Natural killer cell (primary cell): ENCODE results near the gene PSMG1. TPM values are rescaled to one million over a fixed set of nuclear protein-coding genes. Genes with fewer than 3 reads are reported as not detected.

ENCODE experiments used
- ATAC-seq, 3 donors: fragments of 150-1000 bp in 2 of 3; fragments of 200-7000 bp in 1 of 3; cut with Tn5 transposase; 1 replicate in 1 of 3; 2 replicates in 2 of 3; pipeline ENCODE4 v1.10.0; 2021; ENCODE audit warnings: mild to moderate bottlenecking in 2 of 3, moderate library complexity in 2 of 3
- DNase-seq, 2 donors: peaks; one replicate each; pipeline versions ENCODE4 v3.0.0 to v3.0.0-alpha.2; 2013 to 2021; ENCODE audit warnings: mixed read lengths in 1 of 2
- H3K27ac ChIP-seq: one replicate; pipeline ENCODE4 v1.5.1; 2013; ENCODE audit warnings: mild to moderate bottlenecking, low read length
- H3K27me3 ChIP-seq: one replicate; pipeline ENCODE4 v1.6.1; 2013; ENCODE audit warnings: low read length; ENCODE audit not compliant: control insufficient read depth, insufficient read depth
- H3K36me3 ChIP-seq: one replicate; pipeline ENCODE4 v1.6.1; 2013; ENCODE audit warnings: low read length; ENCODE audit not compliant: control insufficient read depth, insufficient read depth
- H3K4me1 ChIP-seq: one replicate; pipeline ENCODE4 v1.6.1; 2013; ENCODE audit warnings: low read length; ENCODE audit not compliant: control insufficient read depth, insufficient read depth
- H3K4me3 ChIP-seq: one replicate; pipeline ENCODE4 v1.5.1; 2013; ENCODE audit warnings: low read length
- H3K9me3 ChIP-seq: one replicate; pipeline ENCODE4 v1.6.1; 2013; ENCODE audit warnings: low read length; ENCODE audit not compliant: control insufficient read depth, insufficient read depth
- H3K27ac Mint-ChIP-seq, 2 donors: one replicate each; pipeline ENCODE4 v1.8.0; 2022; ENCODE audit warnings: mild to moderate bottlenecking in 2 of 2, mixed read lengths in 2 of 2, moderate library complexity in 1 of 2
- H3K27me3 Mint-ChIP-seq, 2 donors: one replicate each; pipeline ENCODE4 v1.8.0; 2022; ENCODE audit warnings: low read depth in 2 of 2, mixed read lengths in 2 of 2
- H3K36me3 Mint-ChIP-seq: one replicate; pipeline ENCODE4 v1.8.0; 2022; ENCODE audit warnings: mixed read lengths
- H3K4me1 Mint-ChIP-seq, 2 donors: one replicate each; pipeline ENCODE4 v1.8.0; 2022; ENCODE audit warnings: mixed read lengths in 2 of 2
- H3K4me3 Mint-ChIP-seq: one replicate; pipeline ENCODE4 v1.8.0; 2022; ENCODE audit warnings: mild to moderate bottlenecking, moderate library complexity, mixed read lengths
- H3K9me3 Mint-ChIP-seq, 2 donors: one replicate each; pipeline ENCODE4 v1.8.0; 2022; ENCODE audit warnings: mixed read lengths in 2 of 2
- WGBS: methylation state at CpG from one replicate; pipeline ENCODE4 v1.1.7; 2013; ENCODE audit warnings: missing lambda C conversion rate; ENCODE audit not compliant: insufficient coverage; 5-methylcytosine and 5-hydroxymethylcytosine counted together
- intact Hi-C: fragments of 100-400 bp; cut with micrococcal nuclease; formaldehyde crosslinking; loops from one replicate; pipeline ENCODE4 v1.14.2; 2022
- total RNA-seq, 4 donors: library from RNA; stranded (reverse); fragments of 120-200 nt in 1 of 4; gene quantifications; one replicate each; pipeline versions ENCODE4 v1.2.3 to v1.2.4, GENCODE V29; 2013 to 2022
- TF ChIP-seq, protein P1 (sequence below): fragments of 200-600 bp; IDR thresholded peaks from one replicate; pipeline ENCODE4 v1.8.0; 2022; ENCODE audit warnings: antibody characterized with exemption

The PSMG1 gene
- total RNA-seq, 3 donors from 2014 or later (not counting 1 experiment from before 2014, with no cell fraction given) = 11.3 to 12.1 (median 12.0) TPM

DNA sequence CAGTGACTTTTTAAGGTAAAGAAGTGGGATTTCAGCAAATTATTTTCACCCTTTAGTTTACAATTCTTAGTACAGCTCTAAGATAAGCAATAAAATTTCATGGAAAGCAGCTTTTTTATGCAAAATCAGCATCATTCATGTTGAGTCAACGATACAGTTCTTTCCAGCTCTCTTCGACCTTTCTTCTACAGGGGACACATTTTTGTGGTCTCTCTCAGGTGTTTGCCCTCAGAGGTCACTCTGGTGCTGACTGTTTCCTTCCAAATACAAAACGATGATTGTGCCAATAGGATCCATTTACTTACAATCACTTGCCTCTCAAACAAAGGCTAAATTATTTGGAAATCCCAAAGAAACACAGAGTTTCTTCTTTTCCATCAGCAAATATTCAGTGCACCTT lies 51.0 kb downstream of the PSMG1 start:
- Mint-ChIP-seq H3K27me3 (peaks cover 12 to 19% of the 10 kb centered on the region in 2 donors), H3K36me3 (no peaks in the 10 kb centered on the region), H3K27ac (no peak overlapping the region), H3K9me3 (no peaks in the 10 kb centered on the region), H3K4me3 (no peak overlapping the region), H3K4me1 (no peaks in the 10 kb centered on the region)
- DNase-seq = no peak
- Histone ChIP-seq H3K27me3 (no peaks in the 10 kb centered on the region), H3K4me1 (no peaks in the 10 kb centered on the region), H3K9me3 (peaks cover 3% of the 10 kb centered on the region), H3K36me3 (no peaks in the 10 kb centered on the region), H3K27ac (no peak overlapping the region), H3K4me3 (no peak overlapping the region)
- intact Hi-C loops = no loop called here
- 77% methylated on average over 3 of the region's 3 CpGs for WGBS
- TF ChIP-seq, protein P1, sequence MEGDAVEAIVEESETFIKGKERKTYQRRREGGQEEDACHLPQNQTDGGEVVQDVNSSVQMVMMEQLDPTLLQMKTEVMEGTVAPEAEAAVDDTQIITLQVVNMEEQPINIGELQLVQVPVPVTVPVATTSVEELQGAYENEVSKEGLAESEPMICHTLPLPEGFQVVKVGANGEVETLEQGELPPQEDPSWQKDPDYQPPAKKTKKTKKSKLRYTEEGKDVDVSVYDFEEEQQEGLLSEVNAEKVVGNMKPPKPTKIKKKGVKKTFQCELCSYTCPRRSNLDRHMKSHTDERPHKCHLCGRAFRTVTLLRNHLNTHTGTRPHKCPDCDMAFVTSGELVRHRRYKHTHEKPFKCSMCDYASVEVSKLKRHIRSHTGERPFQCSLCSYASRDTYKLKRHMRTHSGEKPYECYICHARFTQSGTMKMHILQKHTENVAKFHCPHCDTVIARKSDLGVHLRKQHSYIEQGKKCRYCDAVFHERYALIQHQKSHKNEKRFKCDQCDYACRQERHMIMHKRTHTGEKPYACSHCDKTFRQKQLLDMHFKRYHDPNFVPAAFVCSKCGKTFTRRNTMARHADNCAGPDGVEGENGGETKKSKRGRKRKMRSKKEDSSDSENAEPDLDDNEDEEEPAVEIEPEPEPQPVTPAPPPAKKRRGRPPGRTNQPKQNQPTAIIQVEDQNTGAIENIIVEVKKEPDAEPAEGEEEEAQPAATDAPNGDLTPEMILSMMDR = no peak
- no peak for ATAC-seq

DNA sequence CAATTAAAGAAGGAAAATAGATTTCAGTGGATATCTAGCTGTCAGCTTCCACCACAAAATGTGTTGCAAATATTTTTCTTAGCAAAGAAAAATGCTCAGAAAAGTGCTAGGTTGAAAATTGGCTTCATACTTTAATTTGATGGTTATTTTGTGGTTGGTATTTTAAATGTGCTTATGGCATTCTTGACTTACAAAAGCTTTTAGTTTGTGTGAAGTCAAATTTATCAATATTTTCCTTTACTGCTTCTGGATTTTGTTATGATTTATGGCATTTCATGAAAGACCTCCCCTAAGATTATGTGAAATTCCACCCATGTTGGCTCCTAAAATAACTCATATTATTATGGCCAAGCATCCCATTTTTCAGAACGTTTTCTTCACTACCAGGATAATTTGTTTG lies 51.5 kb downstream of the PSMG1 start:
- Histone ChIP-seq H3K27ac (no peak overlapping the region), H3K9me3 (peaks cover 3% of the 10 kb centered on the region), H3K4me1 (no peaks in the 10 kb centered on the region), H3K36me3 (no peaks in the 10 kb centered on the region), H3K4me3 (no peak overlapping the region), H3K27me3 (no peaks in the 10 kb centered on the region)
- H3K36me3 Mint-ChIP-seq = no peaks in the 10 kb centered on the region
- TF ChIP-seq, protein P1 = no peak
- DNase-seq = no peak
- intact Hi-C loops = no loop called here
- no peak overlapping the region for H3K27ac Mint-ChIP-seq
- H3K4me1 Mint-ChIP-seq = no peaks in the 10 kb centered on the region
- H3K27me3 Mint-ChIP-seq = peaks cover 12 to 19% of the 10 kb centered on the region in 2 donors
- WGBS = 50% methylated on average over 1 of the region's 1 CpG
- H3K4me3 Mint-ChIP-seq = no peak overlapping the region
- ATAC-seq = no peak
- H3K9me3 Mint-ChIP-seq = no peaks in the 10 kb centered on the region

DNA sequence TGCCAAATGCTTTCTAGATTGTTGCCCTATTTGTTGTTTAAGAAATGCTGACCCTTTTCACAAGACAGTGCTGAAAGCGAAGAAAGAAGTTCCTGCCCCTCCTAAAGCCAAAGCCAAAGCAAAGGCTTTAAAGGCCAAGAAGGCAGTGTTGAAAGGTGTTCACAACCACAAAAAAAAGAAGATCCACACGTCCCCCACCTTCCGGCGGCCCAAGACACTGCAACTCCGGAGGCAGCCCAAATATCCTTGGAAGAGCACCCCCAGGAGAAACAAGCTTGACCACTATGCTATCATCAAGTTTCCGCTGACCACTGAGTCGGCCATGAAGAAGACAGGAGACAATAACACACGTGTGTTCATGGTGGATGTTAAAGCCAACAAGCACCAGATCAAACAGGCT lies 55.7 kb downstream of the PSMG1 start:
- H3K4me3 Mint-ChIP-seq = no peak overlapping the region
- Histone ChIP-seq H3K4me3 (no peak overlapping the region), H3K27me3 (no peaks in the 10 kb centered on the region), H3K36me3 (no peaks in the 10 kb centered on the region), H3K27ac (no peak overlapping the region), H3K9me3 (peaks cover 3% of the 10 kb centered on the region), H3K4me1 (no peaks in the 10 kb centered on the region)
- ATAC-seq = no peak
- 70% methylated on average over 7 of the region's 8 CpGs for WGBS
- TF ChIP-seq, protein P1 = no peak
- no peak overlapping the region for H3K27ac Mint-ChIP-seq
- intact Hi-C loops = no loop called here
- H3K9me3 Mint-ChIP-seq = no peaks in the 10 kb centered on the region
- peaks cover under 1 to 5% of the 10 kb centered on the region in 2 donors for H3K4me1 Mint-ChIP-seq
- DNase-seq = no peak
- peaks cover 12 to 19% of the 10 kb centered on the region in 2 donors for H3K27me3 Mint-ChIP-seq
- peaks cover under 1% of the 10 kb centered on the region for H3K36me3 Mint-ChIP-seq

DNA sequence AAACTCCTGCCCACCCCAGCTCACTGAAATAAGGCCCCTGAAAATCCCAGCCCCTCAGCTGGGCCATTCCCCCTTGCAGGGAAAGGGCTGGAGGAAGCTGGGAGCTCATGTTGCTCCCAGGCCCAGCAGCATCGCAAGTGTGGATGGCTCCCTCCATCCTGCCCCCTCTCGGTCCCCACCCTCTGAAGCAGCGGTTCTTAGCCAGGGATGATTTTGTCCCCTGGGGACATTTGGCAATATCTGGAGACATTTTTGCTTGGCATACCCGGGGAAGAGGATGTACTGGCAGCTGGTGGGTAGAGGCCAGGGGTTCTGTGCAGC lies 56.8 kb downstream of the PSMG1 start:
- Mint-ChIP-seq H3K4me3 (no peak overlapping the region), H3K9me3 (peaks cover 0 to 2% of the 10 kb centered on the region in 2 donors)
- intact Hi-C loops = no loop called here

More for the DNA sequence above, 56.8 kb downstream of the PSMG1 start:
- DNase-seq = no peak
- H3K36me3 ChIP-seq = no peaks in the 10 kb centered on the region
- TF ChIP-seq, protein P1 = no peak
- peaks cover 7% of the 10 kb centered on the region for H3K4me1 ChIP-seq
- Mint-ChIP-seq H3K27ac (no peak overlapping the region), H3K4me1 (peaks cover 11 to 15% of the 10 kb centered on the region in 2 donors), H3K36me3 (peaks cover 8% of the 10 kb centered on the region), H3K27me3 (peaks cover 12 to 27% of the 10 kb centered on the region in 2 donors)
- ATAC-seq = no peak
- H3K27ac ChIP-seq = no peak overlapping the region
- peaks cover 3% of the 10 kb centered on the region for H3K9me3 ChIP-seq
- WGBS = 83% methylated on average over 4 of the region's 4 CpGs
- H3K4me3 ChIP-seq = no peak overlapping the region
- H3K27me3 ChIP-seq = no peaks in the 10 kb centered on the region
